ENCODE measurements around the gene PCDH1.
A peak's percentile ranks its signal among the peaks of the same experiment; 100 is the strongest.

The PCDH1 gene

GRCh38 chr5:141853895-141854626 is 24.1 kb downstream of the PCDH1 start:
- no peak for DNase-seq (ENCODE audit: low read depth)

GRCh38 chr5:141852448-141852847 is 25.8 kb downstream of the PCDH1 start:
- DNase-seq (ENCODE audit: low read depth) = no peak

GRCh38 chr5:141851195-141851874 is 26.9 kb downstream of the PCDH1 start:
- DNase-seq (ENCODE audit: low read depth) = no peak

- no peak for DNase-seq (ENCODE audit: low read depth)
Measured at GRCh38 chr5:141850786-141851185, 27.4 kb downstream of the PCDH1 start.

GRCh38 chr5:141850244-141850768 is 27.9 kb downstream of the PCDH1 start:
- peak; percentile 20 for DNase-seq (ENCODE audit: low read depth)

GRCh38 chr5:141849415-141850243 is 28.6 kb downstream of the PCDH1 start:
- DNase-seq (ENCODE audit: low read depth) = peak; percentile 57

- peak; percentile 11 for DNase-seq (ENCODE audit: low read depth)
Measured at GRCh38 chr5:141848744-141849414, 29.3 kb downstream of the PCDH1 start.

- DNase-seq (ENCODE audit: low read depth) = no peak
Measured at GRCh38 chr5:141846031-141846430, 32.2 kb downstream of the PCDH1 start.

- no peak for DNase-seq (ENCODE audit: low read depth)
Measured at GRCh38 chr5:141845371-141845851, 32.8 kb downstream of the PCDH1 start.

- DNase-seq (ENCODE audit: low read depth) = no peak
Measured at GRCh38 chr5:141844414-141845097, 33.7 kb downstream of the PCDH1 start.

- no peak for DNase-seq (ENCODE audit: low read depth)
Measured at GRCh38 chr5:141843156-141843927, 34.9 kb downstream of the PCDH1 start.

- no peak for DNase-seq (ENCODE audit: low read depth)
Measured at GRCh38 chr5:141841378-141842180, 36.6 kb downstream of the PCDH1 start.

- no peak for DNase-seq (ENCODE audit: low read depth)
Measured at GRCh38 chr5:141840826-141841360, 37.3 kb downstream of the PCDH1 start.

GRCh38 chr5:141840280-141840812 is 37.9 kb downstream of the PCDH1 start:
- DNase-seq (ENCODE audit: low read depth) = no peak

GRCh38 chr5:141839015-141839513 is 39.1 kb downstream of the PCDH1 start:
- DNase-seq (ENCODE audit: low read depth) = no peak

- DNase-seq (ENCODE audit: low read depth) = no peak
Measured at GRCh38 chr5:141838326-141839014, 39.7 kb downstream of the PCDH1 start.

GRCh38 chr5:141835928-141836670 is 42.1 kb downstream of the PCDH1 start:
- DNase-seq (ENCODE audit: low read depth) = no peak
